ENCODE data around the gene HIPK2. TPM values are rescaled to one million over a fixed set of nuclear protein-coding genes. Genes with fewer than 3 reads are reported as not detected.

The HIPK2 gene
- total RNA-seq, 1 experiment from 2014 or later: 0.17 TPM

GRCh38 chr7:139739863-139740597 is 37.8 kb downstream of the HIPK2 start:
- peak; percentile 57 for DNase-seq (ENCODE audit: low spot score)
- in situ Hi-C loops (cut with HindIII; ENCODE audit: low sequenced_read_pairs): no loop called here

GRCh38 chr7:139738772-139739171 is 39.0 kb downstream of the HIPK2 start:
- DNase-seq (ENCODE audit: low spot score): no peak
- in situ Hi-C loops (cut with HindIII; ENCODE audit: low sequenced_read_pairs): no loop called here

DNA sequence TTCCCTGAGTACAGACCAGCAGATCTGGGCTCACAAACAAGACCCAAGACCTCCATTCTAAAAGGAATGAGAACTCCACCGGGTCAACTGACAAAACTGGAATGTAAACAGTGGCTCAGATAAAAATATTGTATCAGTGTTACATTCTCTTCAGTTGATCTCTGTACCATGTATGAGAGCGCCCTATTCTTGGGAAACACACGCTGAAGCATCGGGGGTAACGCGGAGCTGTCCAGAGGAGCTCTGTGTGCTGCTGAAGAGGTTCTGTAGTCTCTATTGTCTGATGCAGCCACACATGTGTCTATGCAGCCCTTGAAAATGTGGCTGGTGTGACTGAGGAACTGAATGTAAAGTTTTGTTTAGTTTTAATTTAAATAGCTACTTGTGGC is 39.7 kb downstream of the HIPK2 start:
- no peak for DNase-seq (ENCODE audit: low spot score)
- in situ Hi-C loops (cut with HindIII; ENCODE audit: low sequenced_read_pairs): no loop called here

DNA sequence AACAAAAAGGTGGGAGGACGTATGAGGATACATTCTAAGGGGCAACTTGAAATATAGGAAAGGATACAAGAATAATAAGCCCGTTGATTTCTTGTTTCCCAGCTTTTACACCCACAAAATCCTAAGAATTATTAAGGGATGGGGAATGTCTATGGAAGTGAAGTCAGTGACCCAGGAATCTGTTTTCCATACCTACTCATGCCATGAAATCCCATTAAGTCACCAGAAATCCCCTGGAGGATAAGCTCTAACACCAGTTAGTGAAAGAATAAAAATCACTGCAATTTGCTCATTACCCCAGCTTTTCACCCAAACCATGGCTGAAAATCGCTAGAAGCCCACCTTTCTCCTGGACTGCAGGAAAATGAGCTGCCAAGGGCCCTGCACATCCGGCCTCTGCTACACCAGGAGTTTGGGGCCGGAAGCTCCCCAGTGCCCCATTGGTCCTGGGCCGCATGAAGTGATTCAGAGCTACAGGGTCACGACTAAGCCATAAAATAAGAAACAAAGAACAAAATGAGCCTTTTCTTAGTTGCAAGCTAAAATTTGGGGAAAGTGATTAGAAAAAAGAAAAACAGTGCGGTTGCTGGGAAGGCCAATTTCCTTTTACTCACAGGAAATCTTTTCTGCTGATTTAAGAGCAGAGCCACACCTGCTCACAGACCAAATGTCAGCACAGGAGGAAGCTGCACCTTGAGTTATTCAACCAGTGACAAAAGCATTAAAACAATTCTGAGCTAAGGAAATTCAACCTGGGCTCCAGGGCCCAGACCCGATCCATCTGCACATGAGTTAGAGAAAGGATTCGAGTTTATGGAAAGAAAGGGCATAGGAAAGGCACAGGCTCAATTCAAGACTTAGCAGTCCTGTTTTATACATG is 40.3 kb downstream of the HIPK2 start:
- peak; percentile 19 for DNase-seq (ENCODE audit: low spot score)
- in situ Hi-C loops (cut with HindIII; ENCODE audit: low sequenced_read_pairs): no loop called here

GRCh38 chr7:139735912-139736595 is 41.7 kb downstream of the HIPK2 start:
- in situ Hi-C loops (cut with HindIII; ENCODE audit: low sequenced_read_pairs): no loop called here
- no peak for DNase-seq (ENCODE audit: low spot score)

GRCh38 chr7:139735466-139735865 is 42.3 kb downstream of the HIPK2 start:
- in situ Hi-C loops (cut with HindIII; ENCODE audit: low sequenced_read_pairs): no loop called here

GRCh38 chr7:139734395-139734794 is 43.4 kb downstream of the HIPK2 start:
- DNase-seq (ENCODE audit: low spot score): no peak
- in situ Hi-C loops (cut with HindIII; ENCODE audit: low sequenced_read_pairs): no loop called here

More at GRCh38 chr7:139735466-139735865, 42.3 kb downstream of the HIPK2 start:
- no peak for DNase-seq (ENCODE audit: low spot score)

DNA sequence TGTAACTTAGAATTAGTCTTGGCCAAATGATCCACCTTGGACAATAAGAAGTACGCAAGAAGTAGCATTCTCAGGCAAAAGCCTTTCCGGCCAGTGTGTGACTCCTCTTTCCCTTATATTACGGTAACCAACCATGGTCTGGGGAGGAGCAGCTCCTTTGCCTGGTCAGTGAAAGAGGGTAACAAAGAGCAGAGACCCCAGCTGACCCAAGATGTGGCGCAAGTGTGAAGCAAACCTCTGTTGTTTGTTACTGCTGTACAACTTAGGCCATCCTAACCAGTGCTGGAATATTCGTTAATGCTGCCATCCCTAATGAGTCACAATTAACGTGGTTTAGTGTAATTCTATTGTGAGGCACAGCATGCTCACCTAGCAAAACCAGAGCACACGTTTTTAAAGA is 44.0 kb downstream of the HIPK2 start:
- in situ Hi-C loops (cut with HindIII; ENCODE audit: low sequenced_read_pairs): no loop called here
- no peak for DNase-seq (ENCODE audit: low spot score)

GRCh38 chr7:139732471-139733167 is 45.2 kb downstream of the HIPK2 start:
- DNase-seq (ENCODE audit: low spot score): no peak
- in situ Hi-C loops (cut with HindIII; ENCODE audit: low sequenced_read_pairs): no loop called here

DNA sequence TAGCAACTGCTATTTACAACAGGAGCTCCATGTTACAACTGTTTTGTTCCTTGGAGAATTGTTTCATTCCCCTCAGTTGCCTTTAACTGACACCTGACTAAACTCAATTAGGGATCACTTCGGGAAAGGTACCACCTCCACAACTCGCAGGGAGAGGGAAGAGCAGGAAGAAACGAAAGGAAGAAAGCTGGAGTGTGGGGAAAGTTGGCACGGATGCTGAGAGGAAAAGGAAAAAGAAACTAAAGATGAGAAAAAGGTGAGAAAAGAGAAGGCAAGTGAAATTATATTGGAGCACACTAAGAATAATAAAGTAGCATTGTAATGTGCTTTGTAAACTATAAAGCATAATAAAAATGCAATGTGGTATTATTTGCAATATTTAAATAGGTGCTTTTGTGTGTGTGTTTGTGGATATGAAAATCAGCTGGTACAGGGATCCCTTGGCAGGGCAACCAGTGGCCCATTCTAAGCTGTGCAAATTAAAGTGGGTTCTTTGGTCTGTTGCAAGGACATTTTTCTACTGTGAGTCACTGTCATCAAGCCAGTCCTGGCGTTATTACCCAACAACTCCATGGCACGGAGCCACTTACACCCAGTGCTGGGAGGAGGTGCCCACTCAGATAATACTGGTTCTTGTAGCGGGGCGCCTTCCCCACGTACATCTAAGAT is 45.9 kb downstream of the HIPK2 start:
- in situ Hi-C loops (cut with HindIII; ENCODE audit: low sequenced_read_pairs): no loop called here
- peak; percentile 50 for DNase-seq (ENCODE audit: low spot score)

DNA sequence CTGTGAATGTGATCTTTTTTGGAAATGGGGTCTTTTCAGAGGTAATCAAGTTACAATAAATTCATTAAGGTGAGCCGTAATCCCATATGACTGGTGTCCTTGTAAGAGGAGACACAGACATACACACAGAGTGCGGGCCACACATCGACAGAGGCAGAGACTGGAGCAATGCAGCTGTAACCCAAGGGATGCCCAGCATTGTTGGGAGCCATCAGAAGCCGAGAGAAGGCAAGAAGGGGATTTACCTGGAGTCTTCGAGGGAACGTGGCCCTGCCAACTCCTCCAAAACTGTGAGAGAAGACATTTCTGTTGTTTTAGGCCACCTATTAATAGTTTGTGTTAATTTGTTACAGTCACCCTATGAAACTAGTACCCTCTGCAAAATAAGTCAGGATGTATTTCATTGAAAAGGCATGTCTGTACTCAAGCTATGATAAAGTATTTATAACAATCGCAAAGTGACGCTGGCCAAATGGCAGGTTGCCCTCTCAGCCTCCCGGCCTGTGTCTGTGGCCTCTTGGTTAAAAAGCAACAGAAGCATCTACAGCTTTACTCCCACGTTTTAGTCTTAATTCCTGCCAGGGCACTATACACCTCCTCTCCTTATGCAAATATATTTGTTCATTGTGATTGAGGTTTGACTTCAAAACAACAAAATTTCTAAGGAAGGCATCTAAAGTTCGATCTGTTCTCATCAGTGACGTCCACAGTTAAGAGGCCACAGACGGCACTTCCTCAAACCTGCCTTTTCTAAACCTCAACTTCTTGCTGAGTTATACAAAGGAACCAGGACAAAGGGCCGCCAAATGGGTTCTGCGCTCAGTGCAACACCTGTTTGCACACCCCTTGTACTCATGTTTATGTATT is 46.8 kb downstream of the HIPK2 start:
- in situ Hi-C loops (cut with HindIII; ENCODE audit: low sequenced_read_pairs): no loop called here
- no peak for DNase-seq (ENCODE audit: low spot score)

- DNase-seq (ENCODE audit: low spot score): no peak
- in situ Hi-C loops (cut with HindIII; ENCODE audit: low sequenced_read_pairs): no loop called here
Observed at GRCh38 chr7:139728203-139728602, 49.6 kb downstream of the HIPK2 start.

GRCh38 chr7:139727151-139727705 is 50.6 kb downstream of the HIPK2 start:
- in situ Hi-C loops (cut with HindIII; ENCODE audit: low sequenced_read_pairs): no loop called here
- DNase-seq (ENCODE audit: low spot score): no peak

DNA sequence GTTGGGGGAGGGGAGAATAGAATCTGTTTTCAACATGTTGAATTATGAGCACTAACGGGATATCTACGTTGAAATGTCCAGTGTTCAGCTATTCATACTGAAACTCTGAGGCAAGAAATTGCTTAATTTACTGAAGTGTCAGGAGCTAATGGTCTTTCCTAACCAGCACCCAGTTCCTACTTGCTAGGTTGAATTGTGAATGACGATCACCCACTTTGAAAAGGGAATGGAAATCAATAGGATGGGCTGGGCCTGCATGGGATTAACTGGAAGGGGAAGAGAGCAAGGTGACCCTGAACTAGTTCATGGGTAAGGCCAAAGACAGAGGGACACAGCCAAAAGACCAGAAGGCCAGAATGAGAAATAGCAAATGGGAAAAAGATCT is 51.3 kb downstream of the HIPK2 start:
- in situ Hi-C loops (cut with HindIII; ENCODE audit: low sequenced_read_pairs): no loop called here
- no peak for DNase-seq (ENCODE audit: low spot score)

- in situ Hi-C loops (cut with HindIII; ENCODE audit: low sequenced_read_pairs): no loop called here
- DNase-seq (ENCODE audit: low spot score): no peak
Observed at GRCh38 chr7:139725858-139726484, 51.8 kb downstream of the HIPK2 start.

GRCh38 chr7:139725077-139725476 is 52.7 kb downstream of the HIPK2 start:
- in situ Hi-C loops (cut with HindIII; ENCODE audit: low sequenced_read_pairs): no loop called here
- DNase-seq (ENCODE audit: low spot score): no peak

GRCh38 chr7:139722604-139723003 is 55.2 kb downstream of the HIPK2 start:
- in situ Hi-C loops (cut with HindIII; ENCODE audit: low sequenced_read_pairs): no loop called here
- DNase-seq (ENCODE audit: low spot score): no peak

Measured in G401 (cell line).